T-cell (primary cell): Measurements from ENCODE around the gene SYT5. TPM values are rescaled to one million over a fixed set of nuclear protein-coding genes. Genes with fewer than 3 reads are reported as not detected.
A peak's percentile ranks its signal among the peaks of the same experiment; 100 is the strongest.
"Not testable (repeated sequence)": the region's sequence is repeated elsewhere in the genome, so short reads cannot be mapped to it uniquely, and the experiment has no call there.

ENCODE experiments used
- ATAC-seq, 4 experiments: fragments of 200-7000 bp in 3 of 4; fragments of 150-1000 bp in 1 of 4; cut with Tn5 transposase; replicated peaks in 1 of 4; 1 replicate in 3 of 4; 2 replicates in 1 of 4; pipeline ENCODE4 v1.10.0; 2021; ENCODE audit warnings: moderate library complexity in 3 of 4, mild to moderate bottlenecking in 2 of 4, moderate number of reproducible peaks in 1 of 4
- CTCF ChIA-PET, 2 donors: fragments of 300-600 bp; sonication (Branson Sonifier 250); formaldehyde crosslinking; loops; one replicate each; lab custom pipeline; 2022; ENCODE audit warnings: antibody characterized with exemption in 2 of 2; lab: Charles Lee
- POLR2A ChIA-PET, 2 donors: fragments of 300-600 bp; sonication (Branson Sonifier 250); formaldehyde crosslinking; loops; one replicate each; lab custom pipeline; 2022; ENCODE audit warnings: antibody characterized with exemption in 2 of 2; lab: Charles Lee
- DNase-seq, 35 experiments: peaks; one replicate each; pipeline versions ENCODE4 v3.0.0 to v3.0.0-alpha.2; 2013 to 2023
- H3K27ac ChIP-seq: one replicate; pipeline ENCODE4 v1.5.1; 2013; ENCODE audit warnings: low read length
- H3K27me3 ChIP-seq, 2 experiments: replicated peaks in 1 of 2; 1 replicate in 1 of 2; 2 replicates in 1 of 2; pipeline versions ENCODE4 v1.6.1 to v1.7.0; 2013; ENCODE audit warnings: low read length in 1 of 2, mixed read lengths in 1 of 2; ENCODE audit not compliant: control insufficient read depth in 2 of 2, insufficient read depth in 2 of 2; ENCODE audit errors: extremely low read depth in 1 of 2
- H3K36me3 ChIP-seq, 2 donors: 1 replicate in 1 of 2; 2 replicates in 1 of 2; pipeline versions ENCODE4 v1.6.1 to v1.7.0; 2013; ENCODE audit warnings: low read length in 1 of 2; ENCODE audit not compliant: control insufficient read depth in 2 of 2, insufficient read depth in 1 of 2; ENCODE audit errors: extremely low read depth in 1 of 2
- H3K4me1 ChIP-seq, 2 experiments: 1 replicate in 1 of 2; 2 replicates in 1 of 2; pipeline versions ENCODE4 v1.6.1 to v1.7.0; 2013; ENCODE audit warnings: low read length in 2 of 2, mixed read lengths in 1 of 2; ENCODE audit not compliant: insufficient read depth in 2 of 2, control insufficient read depth in 1 of 2; ENCODE audit errors: extremely low read depth in 1 of 2
- H3K4me3 ChIP-seq, 2 donors: 1 replicate in 1 of 2; 2 replicates in 1 of 2; pipeline versions ENCODE4 v1.5.1 to v1.7.0; 2013; ENCODE audit warnings: mild to moderate bottlenecking in 2 of 2, low read length in 1 of 2, moderate library complexity in 1 of 2; ENCODE audit not compliant: control insufficient read depth in 1 of 2; ENCODE audit errors: extremely low read depth in 1 of 2
- H3K9me3 ChIP-seq: 2 replicates; pipeline ENCODE4 v1.7.0; 2013
- H3K27ac Mint-ChIP-seq, 2 donors: one replicate each; pipeline ENCODE4 v1.8.0; 2020 to 2021; ENCODE audit warnings: mild to moderate bottlenecking in 2 of 2, mixed read lengths in 2 of 2
- H3K27me3 Mint-ChIP-seq, 2 donors: one replicate each; pipeline ENCODE4 v1.8.0; 2021 to 2022; ENCODE audit warnings: mixed read lengths in 2 of 2
- H3K36me3 Mint-ChIP-seq: one replicate; pipeline ENCODE4 v1.8.0; 2021; ENCODE audit warnings: mixed read lengths
- H3K4me1 Mint-ChIP-seq, 3 donors: one replicate each; pipeline ENCODE4 v1.8.0; 2020 to 2022; ENCODE audit warnings: mixed read lengths in 3 of 3, mild to moderate bottlenecking in 1 of 3
- H3K4me3 Mint-ChIP-seq, 3 donors: one replicate each; pipeline ENCODE4 v1.8.0; 2020 to 2022; ENCODE audit warnings: mild to moderate bottlenecking in 3 of 3, mixed read lengths in 3 of 3, moderate library complexity in 3 of 3
- H3K9me3 Mint-ChIP-seq, 3 donors: one replicate each; pipeline ENCODE4 v1.8.0; 2020 to 2022; ENCODE audit warnings: mixed read lengths in 3 of 3
- WGBS: methylation state at CpG from one replicate; pipeline ENCODE4 v1.1.5; 2013; ENCODE audit warnings: missing lambda C conversion rate; ENCODE audit not compliant: insufficient coverage; 5-methylcytosine and 5-hydroxymethylcytosine counted together
- total RNA-seq, 35 experiments: library from RNA in 6 of 35; stranded (reverse) in 6 of 35; fragments of 120-200 nt in 1 of 35; gene quantifications; one replicate each; pipeline versions ENCODE4 v1.2.1 to v1.2.4 and lab custom pipeline; 2013 to 2026

Gene SYT5
- total RNA-seq, 5 donors from 2014 or later (not counting 1 experiment from before 2014, with no cell fraction given), result 2.7 to 2.9 TPM; not detected in 3

DNA sequence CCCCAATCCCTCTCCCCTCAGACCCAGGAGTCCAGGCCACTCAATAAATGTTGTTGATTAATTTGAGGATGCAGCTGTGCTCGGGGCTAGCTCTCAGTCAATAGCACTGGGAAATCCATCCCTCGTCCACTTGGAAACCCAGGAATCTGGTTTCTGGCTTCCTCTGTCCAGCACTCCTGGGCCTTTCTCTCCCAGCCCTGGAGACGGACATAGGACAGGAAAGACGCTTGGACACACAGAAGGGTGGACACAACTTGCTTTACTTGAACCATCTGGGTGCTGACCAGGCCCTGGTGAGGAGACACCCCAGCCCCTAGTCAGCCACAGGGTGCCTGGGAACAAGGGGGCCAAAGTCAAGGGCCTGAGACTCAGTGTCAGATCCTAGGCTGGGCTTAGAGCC, 21.7 kb downstream of the SYT5 start:
- Mint-ChIP-seq H3K27ac (no peak overlapping the region), H3K36me3 (no peaks in the 10 kb centered on the region), H3K4me1 (peaks cover 19 to 20% (median 19%) of the 10 kb centered on the region in 3 donors), H3K27me3 (peaks cover 18 to 56% of the 10 kb centered on the region in 2 donors), H3K9me3 (peaks cover 0 to 6% (median 0%) of the 10 kb centered on the region in 3 donors), H3K4me3 (no peak overlapping the region)
- ATAC-seq (no peak), DNase-seq (no peak)
- CTCF ChIA-PET, result no interaction called here
- WGBS, result 63% methylated on average over 4 of the region's 4 CpGs
- Histone ChIP-seq H3K36me3 (no peaks in the 10 kb centered on the region), H3K27ac (no peak overlapping the region), H3K9me3 (no peaks in the 10 kb centered on the region), H3K27me3 (peaks cover 4 to 81% of the 10 kb centered on the region in 2 experiments), H3K4me3 (no peak overlapping the region), H3K4me1 (peaks cover 0 to 30% of the 10 kb centered on the region in 2 experiments)
- POLR2A ChIA-PET, result no interaction called here

DNA sequence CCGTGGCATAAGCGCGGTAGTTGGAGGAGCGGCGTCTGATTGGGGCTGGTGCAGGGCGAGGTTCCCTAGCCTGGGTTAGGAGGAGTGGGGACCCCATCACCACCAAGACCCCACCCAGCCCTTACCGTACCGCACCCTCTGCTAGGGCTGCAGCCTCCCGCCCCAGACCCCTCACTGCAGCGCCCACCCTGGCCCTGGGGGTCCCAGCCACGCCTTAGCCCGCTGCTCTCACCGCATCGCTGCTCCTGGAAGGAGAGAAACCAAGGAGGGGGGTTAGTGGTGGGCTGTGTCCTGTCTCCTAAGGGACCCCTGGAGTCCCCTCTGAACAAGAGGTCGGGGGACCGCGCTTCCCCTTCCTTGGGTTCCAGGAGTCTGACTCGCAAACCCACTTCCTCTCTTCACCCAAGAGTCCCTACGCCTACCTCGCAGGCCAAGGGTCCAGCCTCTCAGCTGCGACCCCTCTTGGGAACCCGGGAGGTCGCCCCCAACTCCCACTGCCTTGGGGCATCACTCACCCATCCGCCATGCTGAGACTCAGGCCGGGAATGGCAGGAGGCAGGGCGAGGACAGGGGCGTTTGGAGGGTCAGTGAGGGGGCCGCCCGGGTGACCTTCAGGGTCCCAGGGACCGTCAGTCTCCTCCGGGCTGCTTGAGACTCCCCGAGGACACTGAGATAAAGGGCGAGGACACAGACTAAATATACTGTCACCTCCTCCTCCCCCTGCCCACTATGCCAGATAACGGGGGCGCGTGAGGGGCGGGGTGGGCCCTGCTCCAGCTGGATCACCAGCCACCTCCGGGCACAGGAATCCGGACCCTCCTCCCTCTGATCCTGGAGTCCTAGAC, 22.8 kb downstream of the SYT5 start, which contains the start of gene TNNI3:
Gene TNNI3, minus strand, starts transcription at position 669 of the 845 bp plus-strand sequence. Its CDS starts 143 bp downstream, at position 526.
- no peak for ATAC-seq
- peak within 1 kb of the TSS in 1 of 3 donors; percentile 43 for H3K4me3 Mint-ChIP-seq
- peaks cover 18 to 51% of the 10 kb centered on the region in 2 donors for H3K27me3 Mint-ChIP-seq
- H3K36me3 Mint-ChIP-seq, result no peaks in the 10 kb centered on the region
- peaks cover under 1 to 6% (median 1%) of the 10 kb centered on the region in 3 donors for H3K9me3 Mint-ChIP-seq
- Histone ChIP-seq H3K27ac (no peak within 1 kb of the TSS), H3K27me3 (peaks cover 0 to 74% of the 10 kb centered on the region in 2 experiments), H3K4me3 (peak within 1 kb of the TSS in 1 of 2 donors; percentile 49), H3K36me3 (no peaks in the 10 kb centered on the region), H3K4me1 (peaks cover 3 to 34% of the 10 kb centered on the region in 2 experiments), H3K9me3 (no peaks in the 10 kb centered on the region)
- ChIA-PET POLR2A (no interaction called here), CTCF (no interaction called here)
- peaks cover 19 to 24% (median 20%) of the 10 kb centered on the region in 3 donors for H3K4me1 Mint-ChIP-seq
- no peak for DNase-seq
- no peak within 1 kb of the TSS for H3K27ac Mint-ChIP-seq
- 56% methylated on average over 25 of the region's 39 CpGs for WGBS

DNA sequence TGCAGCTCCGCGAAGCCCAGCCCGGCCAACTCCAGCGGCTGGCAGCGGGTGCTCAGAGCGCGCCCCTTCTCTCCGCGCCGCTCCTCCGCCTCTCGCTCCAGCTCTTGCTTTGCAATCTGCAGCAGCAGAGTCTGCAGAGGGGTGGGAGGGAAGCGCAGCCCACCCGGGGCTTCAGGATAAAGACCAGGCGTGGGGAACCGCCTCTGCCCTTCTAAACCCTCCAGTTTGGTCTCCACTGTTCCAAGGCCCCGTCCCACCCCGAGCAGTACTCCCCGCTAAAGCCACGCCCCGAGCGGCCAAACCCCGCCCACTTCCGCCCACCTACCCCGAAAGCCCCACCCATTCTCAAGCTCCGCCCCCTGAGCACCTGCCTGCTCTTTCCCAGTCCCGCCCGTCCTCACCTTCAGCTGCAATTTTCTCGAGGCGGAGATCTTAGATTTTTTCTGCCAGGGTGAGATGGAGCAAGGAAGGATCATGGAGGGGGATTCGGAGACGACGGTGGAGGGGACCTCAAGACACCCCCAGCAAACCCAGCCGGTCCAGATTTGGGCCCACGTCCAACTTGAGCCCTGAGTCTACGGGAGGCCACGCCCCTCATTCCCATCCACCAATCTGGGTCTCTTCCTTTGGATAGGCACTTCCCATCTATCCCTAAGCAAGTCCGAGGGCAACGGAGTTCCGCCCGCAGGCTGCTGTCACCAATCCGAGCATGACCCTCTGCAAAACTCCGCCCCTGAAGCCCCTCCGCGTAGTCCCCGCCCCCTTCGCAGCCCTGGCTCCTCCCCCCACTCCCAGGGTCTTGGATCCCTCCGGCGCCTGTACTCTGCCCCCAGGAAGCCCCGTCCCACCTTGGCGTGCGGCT, 23.7 kb downstream of the SYT5 start:
- ATAC-seq, result no peak
- Histone ChIP-seq H3K36me3 (no peaks in the 10 kb centered on the region), H3K27ac (no peak overlapping the region), H3K4me3 (peak overlapping the region in 1 of 2 donors; percentile 49), H3K9me3 (peaks cover 3% of the 10 kb centered on the region), H3K4me1 (peaks cover 3 to 40% of the 10 kb centered on the region in 2 experiments), H3K27me3 (peaks cover 0 to 65% of the 10 kb centered on the region in 2 experiments)
- DNase-seq, result peak in 18 of 35 experiments; percentile 3 to 54 (median 32)
- ChIA-PET POLR2A (no interaction called here), CTCF (no interaction called here)
- Mint-ChIP-seq H3K9me3 (peaks cover 7 to 15% (median 7%) of the 10 kb centered on the region in 3 donors), H3K4me3 (peak overlapping the region in 1 of 3 donors; percentile 43), H3K4me1 (peaks cover 25 to 30% (median 29%) of the 10 kb centered on the region in 3 donors), H3K36me3 (no peaks in the 10 kb centered on the region), H3K27ac (no peak overlapping the region), H3K27me3 (peaks cover 18 to 47% of the 10 kb centered on the region in 2 donors)
- WGBS, result 16% methylated on average over 19 of the region's 52 CpGs

DNA sequence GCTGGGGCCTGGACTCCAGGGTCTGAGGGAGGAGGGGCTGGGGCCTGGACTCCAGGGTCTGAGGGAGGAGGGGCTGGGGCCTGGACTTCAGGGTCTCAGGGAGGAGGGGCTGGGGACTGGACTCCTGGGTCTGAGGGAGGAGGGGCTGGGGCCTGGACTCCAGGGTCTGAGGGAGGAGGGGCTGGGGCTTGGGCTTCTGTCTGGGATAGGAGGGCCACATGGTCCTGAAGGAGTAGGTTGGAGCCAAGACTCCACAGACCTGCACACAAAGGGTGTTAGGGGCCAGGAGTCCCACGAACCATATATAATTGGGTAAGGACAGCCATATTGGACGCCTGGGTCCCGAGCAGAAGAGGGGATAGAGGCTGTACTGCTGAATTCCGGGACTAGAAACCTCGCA, 24.3 kb downstream of the SYT5 start:
- H3K4me3 Mint-ChIP-seq, result peak overlapping the region in 1 of 3 donors; percentile 43
- POLR2A ChIA-PET, result not testable (repeated sequence)

DNA sequence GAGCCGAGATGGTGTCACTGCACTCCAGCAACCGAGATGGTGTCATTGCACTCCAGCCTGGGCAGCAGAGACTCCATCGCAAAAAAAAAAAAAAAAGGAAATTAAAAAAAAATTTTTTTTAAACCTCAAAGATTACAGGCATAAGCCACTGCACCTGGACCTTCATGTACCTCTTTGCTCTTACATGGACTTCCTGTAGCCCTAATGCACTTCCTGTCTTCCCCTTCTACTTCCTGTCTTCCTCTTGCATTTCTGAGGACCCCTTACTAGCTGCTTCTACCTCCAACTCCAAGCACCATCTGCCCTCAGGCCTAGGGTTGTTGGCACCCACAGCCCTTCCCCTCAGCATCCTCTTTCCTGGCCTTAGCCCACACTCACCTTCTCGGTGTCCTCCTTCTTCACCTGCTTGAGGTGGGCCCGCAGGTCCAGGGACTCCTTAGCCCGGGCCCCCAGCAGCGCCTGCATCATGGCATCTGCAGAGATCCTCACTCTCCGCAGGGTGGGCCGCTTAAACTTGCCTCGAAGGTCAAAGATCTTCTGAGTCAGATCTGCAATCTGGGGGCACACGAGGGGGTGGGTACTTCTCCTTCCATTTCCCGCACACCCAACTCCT, 26.3 kb downstream of the SYT5 start:
- Mint-ChIP-seq H3K4me3 (peak overlapping the region in 1 of 3 donors; percentile 65), H3K27ac (peak overlapping the region; percentile 1 to 44), H3K4me1 (peaks cover 23 to 28% (median 24%) of the 10 kb centered on the region in 3 donors), H3K36me3 (no peaks in the 10 kb centered on the region), H3K9me3 (peaks cover 7 to 16% (median 8%) of the 10 kb centered on the region in 3 donors), H3K27me3 (peaks cover 23 to 44% of the 10 kb centered on the region in 2 donors)
- no peak for DNase-seq
- POLR2A ChIA-PET, result no interaction called here
- no peak for ATAC-seq
- H3K27ac ChIP-seq, result no peak overlapping the region
- H3K9me3 ChIP-seq, result peaks cover 3% of the 10 kb centered on the region
- CTCF ChIA-PET, result no interaction called here
- H3K4me1 ChIP-seq, result peaks cover 3 to 29% of the 10 kb centered on the region in 2 experiments
- 80% methylated on average over 5 of the region's 12 CpGs for WGBS
- H3K36me3 ChIP-seq, result no peaks in the 10 kb centered on the region
- no peak overlapping the region for H3K4me3 ChIP-seq
- H3K27me3 ChIP-seq, result peaks cover 0 to 51% of the 10 kb centered on the region in 2 experiments

More for the DNA sequence above, 24.3 kb downstream of the SYT5 start:
- H3K27ac Mint-ChIP-seq, H3K36me3 Mint-ChIP-seq, H3K9me3 ChIP-seq, H3K4me3 ChIP-seq, CTCF ChIA-PET, H3K27ac ChIP-seq, H3K36me3 ChIP-seq, DNase-seq, ATAC-seq: not testable (repeated sequence)
- Mint-ChIP-seq H3K27me3 (peaks cover 18 to 47% of the 10 kb centered on the region in 2 donors), H3K9me3 (peaks cover 7 to 16% (median 8%) of the 10 kb centered on the region in 3 donors), H3K4me1 (peaks cover 26 to 30% (median 30%) of the 10 kb centered on the region in 3 donors)
- Histone ChIP-seq H3K27me3 (peaks cover 0 to 59% of the 10 kb centered on the region in 2 experiments), H3K4me1 (peaks cover 3 to 34% of the 10 kb centered on the region in 2 experiments)
- WGBS, result 19% methylated on average over 5 of the region's 5 CpGs
